Endothelial cell (in vitro differentiated cells): ENCODE measurements around the gene NTN1. TPM values are rescaled to one million over a fixed set of nuclear protein-coding genes. Genes with fewer than 3 reads are reported as not detected.
"Not testable (repeated sequence)": the region's sequence is repeated elsewhere in the genome, so short reads cannot be mapped to it uniquely, and the experiment has no call there.

Experiments used
- DNase-seq: peaks from one replicate; pipeline ENCODE4 v3.0.0; 2021; ENCODE audit warnings: low spot score
- H3K27ac Mint-ChIP-seq: one replicate; pipeline ENCODE4 v1.8.0; 2021; ENCODE audit warnings: mixed read lengths, inconsistent platforms; ENCODE audit not compliant: unreplicated experiment
- H3K27me3 Mint-ChIP-seq: one replicate; pipeline ENCODE4 v1.8.0; 2021; ENCODE audit warnings: mild to moderate bottlenecking, moderate library complexity, mixed read lengths, inconsistent platforms; ENCODE audit not compliant: unreplicated experiment
- H3K36me3 Mint-ChIP-seq: one replicate; pipeline ENCODE4 v1.8.0; 2021; ENCODE audit warnings: mild to moderate bottlenecking, low read depth, mixed read lengths, inconsistent platforms; ENCODE audit not compliant: unreplicated experiment
- H3K4me1 Mint-ChIP-seq: one replicate; pipeline ENCODE4 v1.8.0; 2021; ENCODE audit warnings: mild to moderate bottlenecking, mixed read lengths, inconsistent platforms; ENCODE audit not compliant: unreplicated experiment
- H3K4me3 Mint-ChIP-seq: one replicate; pipeline ENCODE4 v1.8.0; 2021; ENCODE audit warnings: mild to moderate bottlenecking, mixed read lengths, inconsistent platforms; ENCODE audit not compliant: unreplicated experiment
- H3K9me3 Mint-ChIP-seq: one replicate; pipeline ENCODE4 v1.8.0; 2021; ENCODE audit warnings: mixed read lengths, inconsistent platforms; ENCODE audit not compliant: unreplicated experiment
- long read RNA-seq: library from polyadenylated mRNA; unstranded; transcript quantifications from one replicate; pipeline ENCODE4 v2.0.0, GENCODE V29; 2020; ENCODE audit not compliant: unreplicated experiment
- total RNA-seq: library from RNA; stranded (reverse); fragmentation: NEBNext Ultra II Directional; extraction: Animal tissue kit (Norgen Biotek cat#: 25700); gene quantifications from one replicate; pipeline ENCODE4 v1.2.1, GENCODE V29; 2021; ENCODE audit not compliant: unreplicated experiment
- TF ChIP-seq, protein P1 (sequence below): fragments of 200-600 bp; sonication (generic); IDR thresholded peaks from one replicate; pipeline ENCODE4 v1.5.0; 2021; ENCODE audit warnings: antibody characterized with exemption; ENCODE audit not compliant: unreplicated experiment

NTN1 gene
- 6.6 TPM for total RNA-seq
- long read RNA-seq, partial matches to known transcripts = 0 of 1 reads
- long read RNA-seq, other reads (novel, unspliced or antisense) = 1 of 1 reads

GRCh38 chr17:9021158-9021991 is at the start of gene NTN1:
Gene NTN1 (plus strand): TSS chr17:9021510. CDS start chr17:9022374, 864 bp downstream.
- peaks cover 11% of the 10 kb centered on the region for H3K4me1 Mint-ChIP-seq
- H3K36me3 Mint-ChIP-seq = peaks cover 6% of the 10 kb centered on the region
- peaks cover 16% of the 10 kb centered on the region for H3K27me3 Mint-ChIP-seq
- H3K9me3 Mint-ChIP-seq = no peaks in the 10 kb centered on the region
- TF ChIP-seq, protein P1, sequence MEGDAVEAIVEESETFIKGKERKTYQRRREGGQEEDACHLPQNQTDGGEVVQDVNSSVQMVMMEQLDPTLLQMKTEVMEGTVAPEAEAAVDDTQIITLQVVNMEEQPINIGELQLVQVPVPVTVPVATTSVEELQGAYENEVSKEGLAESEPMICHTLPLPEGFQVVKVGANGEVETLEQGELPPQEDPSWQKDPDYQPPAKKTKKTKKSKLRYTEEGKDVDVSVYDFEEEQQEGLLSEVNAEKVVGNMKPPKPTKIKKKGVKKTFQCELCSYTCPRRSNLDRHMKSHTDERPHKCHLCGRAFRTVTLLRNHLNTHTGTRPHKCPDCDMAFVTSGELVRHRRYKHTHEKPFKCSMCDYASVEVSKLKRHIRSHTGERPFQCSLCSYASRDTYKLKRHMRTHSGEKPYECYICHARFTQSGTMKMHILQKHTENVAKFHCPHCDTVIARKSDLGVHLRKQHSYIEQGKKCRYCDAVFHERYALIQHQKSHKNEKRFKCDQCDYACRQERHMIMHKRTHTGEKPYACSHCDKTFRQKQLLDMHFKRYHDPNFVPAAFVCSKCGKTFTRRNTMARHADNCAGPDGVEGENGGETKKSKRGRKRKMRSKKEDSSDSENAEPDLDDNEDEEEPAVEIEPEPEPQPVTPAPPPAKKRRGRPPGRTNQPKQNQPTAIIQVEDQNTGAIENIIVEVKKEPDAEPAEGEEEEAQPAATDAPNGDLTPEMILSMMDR = no peak
- H3K27ac Mint-ChIP-seq = no peak within 1 kb of the TSS
- peak; percentile 55 for DNase-seq
- peak within 1 kb of the TSS; percentile 79 for H3K4me3 Mint-ChIP-seq

- Mint-ChIP-seq H3K9me3 (no peaks in the 10 kb centered on the region), H3K27ac (no peak overlapping the region), H3K4me3 (no peak overlapping the region), H3K4me1 (no peaks in the 10 kb centered on the region), H3K27me3 (peaks cover 3% of the 10 kb centered on the region), H3K36me3 (peaks cover 6% of the 10 kb centered on the region)
- TF ChIP-seq, protein P1 = no peak
- DNase-seq = no peak
Observed at GRCh38 chr17:8975091-8975725, 46.1 kb upstream of the NTN1 start.

GRCh38 chr17:8976638-8977037 is 44.7 kb upstream of the NTN1 start:
- no peaks in the 10 kb centered on the region for H3K36me3 Mint-ChIP-seq
- H3K9me3 Mint-ChIP-seq = no peaks in the 10 kb centered on the region
- TF ChIP-seq, protein P1 = no peak
- no peaks in the 10 kb centered on the region for H3K27me3 Mint-ChIP-seq
- H3K27ac Mint-ChIP-seq = no peak overlapping the region
- DNase-seq = no peak
- H3K4me3 Mint-ChIP-seq = no peak overlapping the region
- H3K4me1 Mint-ChIP-seq = no peaks in the 10 kb centered on the region

DNA sequence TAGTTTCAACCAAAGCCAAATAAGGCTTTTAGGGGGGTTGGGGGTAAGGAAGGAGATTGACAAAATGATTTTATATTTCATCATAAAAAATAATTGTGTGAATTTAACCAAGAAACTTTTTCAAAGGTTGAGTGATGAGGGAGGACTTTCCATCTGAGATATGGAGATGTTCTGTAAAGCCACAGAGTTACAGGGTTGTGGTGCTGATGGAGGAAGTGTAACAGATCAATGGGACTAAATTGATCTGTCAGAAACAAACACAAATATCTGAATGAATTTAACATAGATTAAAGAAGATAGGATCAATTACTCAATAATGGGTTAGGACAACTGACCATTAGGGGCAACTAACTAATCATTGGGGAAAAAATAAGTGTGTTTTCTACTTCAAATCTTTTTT is 41.6 kb upstream of the NTN1 start:
- Mint-ChIP-seq H3K9me3 (no peaks in the 10 kb centered on the region), H3K4me3 (no peak overlapping the region), H3K27ac (no peak overlapping the region), H3K36me3 (no peaks in the 10 kb centered on the region), H3K4me1 (no peaks in the 10 kb centered on the region), H3K27me3 (no peaks in the 10 kb centered on the region)
- TF ChIP-seq, protein P1 = no peak
- no peak for DNase-seq

DNA sequence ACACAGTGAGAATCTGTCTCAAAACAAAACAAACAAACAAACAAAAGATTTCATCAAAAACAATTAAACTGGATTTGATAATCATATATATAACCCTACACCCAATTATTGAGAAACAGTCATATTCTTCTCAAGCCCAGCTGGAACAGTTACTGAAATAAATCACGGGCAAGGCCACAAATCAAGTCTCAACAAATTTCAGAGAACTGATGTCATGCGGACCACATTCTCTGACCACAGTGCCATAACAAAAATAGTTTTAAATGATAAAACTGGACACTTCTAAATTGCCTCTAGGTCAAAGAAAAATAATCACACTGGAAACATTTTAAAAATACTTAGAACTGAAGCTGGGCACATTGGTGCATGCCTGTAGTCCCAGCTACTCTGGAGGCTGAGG is 39.9 kb upstream of the NTN1 start:
- TF ChIP-seq, protein P1 = no peak

GRCh38 chr17:8984225-8984624 is 37.1 kb upstream of the NTN1 start:
- H3K27ac Mint-ChIP-seq, H3K36me3 Mint-ChIP-seq, H3K9me3 Mint-ChIP-seq, H3K4me1 Mint-ChIP-seq, H3K27me3 Mint-ChIP-seq, H3K4me3 Mint-ChIP-seq, DNase-seq: not testable (repeated sequence)

More for the DNA sequence above, 39.9 kb upstream of the NTN1 start:
- peaks cover 2% of the 10 kb centered on the region for H3K27me3 Mint-ChIP-seq
- H3K27ac Mint-ChIP-seq = no peak overlapping the region
- no peaks in the 10 kb centered on the region for H3K4me1 Mint-ChIP-seq
- H3K36me3 Mint-ChIP-seq = no peaks in the 10 kb centered on the region
- no peaks in the 10 kb centered on the region for H3K9me3 Mint-ChIP-seq
- H3K4me3 Mint-ChIP-seq = no peak overlapping the region
- no peak for DNase-seq
